ENCODE data around the gene TYROBP. TPM values are rescaled to one million over a fixed set of nuclear protein-coding genes. Genes with fewer than 3 reads are reported as not detected.
A peak's percentile ranks its signal among the peaks of the same experiment; 100 is the strongest.

The TYROBP gene
- total and polyA plus RNA-seq, 2 of the 8 experiments (the other 6 are each of a cell fraction or from before 2014, with no cell fraction given): 0.18 TPM; not detected in 1

GRCh38 chr19:35868172-35868822 is 39.8 kb downstream of the TYROBP start, which contains the start of gene APLP1:
APLP1 (plus strand) TSS chr19:35868574; CDS start chr19:35868637, 63 bp downstream.
- POLR2A ChIA-PET (ENCODE audit: partially characterized antibody): interaction anchor here (1.9 to 2.7 kb wide), 4 partner anchors 12 to 128 kb away, joined by 6 to 19 read pairs (median 9); partner anchors contain the start of gene KIRREL2
- Histone ChIP-seq H2BK15ac (ENCODE audit: low read length) (0 out of 2 replicates have a peak within 1 kb of the TSS, but pooled peaks have one; percentile 46), H3K27me3 (replicated peaks in 1 of 4; ENCODE audit: control insufficient read depth in 3 of 4, extremely low read depth in 1 of 4, insufficient read depth in 3 of 4, low read length in 3 of 4) (peaks cover 3 to 12% (median 9%) of the 10 kb centered on the region in 4 experiments)

More at GRCh38 chr19:35868172-35868822, 39.8 kb downstream of the TYROBP start, which contains the start of gene APLP1:
- peak within 1 kb of the TSS; percentile 79 for H3K18ac ChIP-seq (ENCODE audit: extremely low read depth, low read length)
- 0 out of 2 replicates have a peak within 1 kb of the TSS, but pooled peaks have one; percentile 61 for H2AFZ ChIP-seq (ENCODE audit: low read length)
- H4K5ac ChIP-seq (ENCODE audit: insufficient read length, low read depth, low read length): peak within 1 kb of the TSS; percentile 9
- no peak within 1 kb of the TSS for H3K9ac ChIP-seq (replicated peaks in 1 of 4; ENCODE audit: extremely low read depth in 1 of 4, low read depth in 3 of 4, low read length in 3 of 4)
- H3K4me1 ChIP-seq (replicated peaks in 1 of 4; ENCODE audit: control insufficient read depth in 3 of 4, insufficient read depth in 4 of 4, low read length in 3 of 4): peaks cover 0 to 12% (median 8%) of the 10 kb centered on the region in 4 experiments; a peak in 5 of 7 replicates
- H3K14ac ChIP-seq (ENCODE audit: insufficient read length): no peak within 1 kb of the TSS
- H3K27ac ChIP-seq (ENCODE audit: low read depth, low read length): no peak within 1 kb of the TSS
- no peak within 1 kb of the TSS for H2BK20ac ChIP-seq (ENCODE audit: low read length)
- H4K8ac ChIP-seq (ENCODE audit: extremely low read depth, insufficient read depth, low read length): no peak within 1 kb of the TSS; the same call in 1 of the 2 replicates
- peaks cover 0 to 2% of the 10 kb centered on the region in 2 experiments for H4K20me1 ChIP-seq (replicated peaks in 1 of 2; ENCODE audit: control insufficient read depth in 1 of 2, insufficient read depth in 2 of 2, low read length in 2 of 2)
- H3K36me3 ChIP-seq (ENCODE audit: control insufficient read depth in 2 of 4, insufficient read depth in 4 of 4, low read length in 3 of 4): no peaks in the 10 kb centered on the region
- no peak within 1 kb of the TSS for H2AK5ac ChIP-seq (ENCODE audit: low read depth, low read length)
- no peak within 1 kb of the TSS for H3K56ac ChIP-seq (replicated peaks; ENCODE audit: insufficient read length, low read depth, low read length)
- peak within 1 kb of the TSS; percentile 93 to 96 for H3K4me2 ChIP-seq (ENCODE audit: insufficient read depth in 1 of 2, low read depth in 2 of 2, low read length in 2 of 2)
- H4K91ac ChIP-seq (replicated peaks; ENCODE audit: insufficient read length, low read length): no peak within 1 kb of the TSS
- CTCF ChIA-PET (ENCODE audit: partially characterized antibody): interaction anchor here (0.5 to 3.2 kb wide), 4 partner anchors 12 to 174 kb away, joined by 3 to 15 read pairs (median 3); partner anchors contain the start of genes KIRREL2 and SYNE4
- no peak within 1 kb of the TSS for H3K4ac ChIP-seq (replicated peaks; ENCODE audit: insufficient read length, low read depth, low read length)
- H3K79me1 ChIP-seq (ENCODE audit: low read depth, low read length): no peaks in the 10 kb centered on the region
- 2% methylated on average over 24 of the region's 60 CpGs; no CpG with 5 or more reads in 1 of the 2 experiments for WGBS, 2 experiments (ENCODE audit: extremely low coverage in 1 of 2, insufficient coverage in 1 of 2, insufficient read length in 1 of 2, insufficient replicate concordance in 2 of 2, low coverage in 1 of 2, low lambda C conversion rate in 2 of 2, missing lambda C conversion rate in 1 of 2)
- H3K79me2 ChIP-seq (ENCODE audit: control insufficient read depth in 1 of 2, insufficient read depth in 2 of 2, low read length in 2 of 2): no peaks in the 10 kb centered on the region
- no peak within 1 kb of the TSS for H2BK12ac ChIP-seq (ENCODE audit: low read depth, low read length)
- DNase-seq (ENCODE audit: low read depth in 1 of 2, low spot score in 2 of 2) (peak in 1 of 2 experiments; percentile 84), FAIRE-seq (no peak)
- H3K4me3 ChIP-seq (ENCODE audit: extremely low read depth in 1 of 4, insufficient read depth in 2 of 4, low read depth in 3 of 4, low read length in 4 of 4): peak within 1 kb of the TSS; percentile 37 to 64 (median 53)
- no peak within 1 kb of the TSS for H3K23ac ChIP-seq (ENCODE audit: insufficient read length)
- H3K9me3 ChIP-seq (ENCODE audit: insufficient read depth in 2 of 2, low read depth in 1 of 2, low read length in 1 of 2): no peaks in the 10 kb centered on the region
- no peak within 1 kb of the TSS for H2BK120ac ChIP-seq (replicated peaks; ENCODE audit: low read depth, low read length)
- peaks cover 9% of the 10 kb centered on the region; the same call in 1 of the 2 replicates for H3K23me2 ChIP-seq (ENCODE audit: low read depth, low read length)
- H2BK5ac ChIP-seq (ENCODE audit: low read depth, low read length): no peak within 1 kb of the TSS

All from H1 (cell line).